GM12873 (cell line): Measurements from ENCODE around the gene LINC01488.

Experiments
- CTCF ChIP-seq: IDR thresholded peaks from 2 replicates; pipeline ENCODE4 v1.5.1; 2012; ENCODE audit warnings: low read depth, mild to moderate bottlenecking, moderate library complexity, low read length, control low read depth; ENCODE audit not compliant: insufficient read depth; ENCODE audit errors: missing control alignments

LINC01488 gene

GRCh38 chr11:69447786-69448185 lies 33.7 kb upstream of the LINC01488 start:
- TF ChIP-seq CTCF, result no peak

- TF ChIP-seq CTCF, result no peak
Measured at GRCh38 chr11:69448471-69449284, 32.8 kb upstream of the LINC01488 start.

GRCh38 chr11:69449320-69450063 lies 32.0 kb upstream of the LINC01488 start:
- TF ChIP-seq CTCF, result no peak

- no peak for TF ChIP-seq CTCF
Measured at GRCh38 chr11:69450064-69450856, 31.2 kb upstream of the LINC01488 start.

- TF ChIP-seq CTCF, result no peak
Measured at GRCh38 chr11:69450857-69451220, 30.6 kb upstream of the LINC01488 start.

GRCh38 chr11:69451289-69451688 lies 30.2 kb upstream of the LINC01488 start:
- no peak for TF ChIP-seq CTCF
